ENCODE results near the gene FNDC3B.

Gene FNDC3B

GRCh38 chr3:172154768-172155664 lies 115.6 kb downstream of the FNDC3B start:
- FAIRE-seq, result no peak

GRCh38 chr3:172155897-172156585 lies 116.7 kb downstream of the FNDC3B start:
- FAIRE-seq, result no peak

- FAIRE-seq, result no peak
Observed at GRCh38 chr3:172156586-172156955, 117.2 kb downstream of the FNDC3B start.

- no peak for FAIRE-seq
Observed at GRCh38 chr3:172157564-172158258, 118.3 kb downstream of the FNDC3B start.

- no peak for FAIRE-seq
Observed at GRCh38 chr3:172158741-172159140, 119.4 kb downstream of the FNDC3B start.

- no peak for FAIRE-seq
Observed at GRCh38 chr3:172159376-172159775, 120.0 kb downstream of the FNDC3B start.

GRCh38 chr3:172159962-172160538 lies 120.7 kb downstream of the FNDC3B start:
- FAIRE-seq, result no peak

GRCh38 chr3:172161133-172161789 lies 121.9 kb downstream of the FNDC3B start:
- FAIRE-seq, result no peak

GRCh38 chr3:172161959-172162358 lies 122.6 kb downstream of the FNDC3B start:
- FAIRE-seq, result no peak

GRCh38 chr3:172163320-172163719 lies 123.9 kb downstream of the FNDC3B start:
- no peak for FAIRE-seq

- no peak for FAIRE-seq
Observed at GRCh38 chr3:172164620-172165362, 125.4 kb downstream of the FNDC3B start.

- no peak for FAIRE-seq
Observed at GRCh38 chr3:172166261-172166660, 126.9 kb downstream of the FNDC3B start.

GRCh38 chr3:172166890-172167289 lies 127.5 kb downstream of the FNDC3B start:
- no peak for FAIRE-seq

GRCh38 chr3:172167892-172168648 lies 128.7 kb downstream of the FNDC3B start:
- FAIRE-seq, result no peak

GRCh38 chr3:172170073-172170709 lies 130.8 kb downstream of the FNDC3B start:
- peak; percentile 9 for FAIRE-seq

GRCh38 chr3:172170841-172171240 lies 131.5 kb downstream of the FNDC3B start:
- no peak for FAIRE-seq

GRCh38 chr3:172171396-172172075 lies 132.2 kb downstream of the FNDC3B start:
- FAIRE-seq, result no peak

- FAIRE-seq, result no peak
Observed at GRCh38 chr3:172173316-172174254, 134.2 kb downstream of the FNDC3B start.

All from islet of Langerhans (tissue), 1 donor.